Gastrocnemius medialis (tissue), 4 donors: ENCODE data around the gene KHDC1.

Experiments
- POLR2A ChIP-seq, 2 donors: fragments of 450-650 bp; IDR thresholded peaks; one replicate each; pipeline ENCODE4 v1.6.1; 2017; ENCODE audit warnings: antibody characterized with exemption in 2 of 2, mild to moderate bottlenecking in 2 of 2, moderate library complexity in 2 of 2
- TF ChIP-seq, protein P1 (sequence below), 5 experiments: fragments of 450-650 bp in 3 of 5; fragments of 200-600 bp in 2 of 5; sonication (generic) in 2 of 5; IDR thresholded peaks in 4 of 5; conservative IDR thresholded peaks in 1 of 5; 1 replicate in 4 of 5; 2 replicates in 1 of 5; pipeline ENCODE4 v1.5.1; 2016 to 2019; ENCODE audit warnings: antibody characterized with exemption in 5 of 5, mild to moderate bottlenecking in 3 of 5, moderate library complexity in 3 of 5

DNA sequence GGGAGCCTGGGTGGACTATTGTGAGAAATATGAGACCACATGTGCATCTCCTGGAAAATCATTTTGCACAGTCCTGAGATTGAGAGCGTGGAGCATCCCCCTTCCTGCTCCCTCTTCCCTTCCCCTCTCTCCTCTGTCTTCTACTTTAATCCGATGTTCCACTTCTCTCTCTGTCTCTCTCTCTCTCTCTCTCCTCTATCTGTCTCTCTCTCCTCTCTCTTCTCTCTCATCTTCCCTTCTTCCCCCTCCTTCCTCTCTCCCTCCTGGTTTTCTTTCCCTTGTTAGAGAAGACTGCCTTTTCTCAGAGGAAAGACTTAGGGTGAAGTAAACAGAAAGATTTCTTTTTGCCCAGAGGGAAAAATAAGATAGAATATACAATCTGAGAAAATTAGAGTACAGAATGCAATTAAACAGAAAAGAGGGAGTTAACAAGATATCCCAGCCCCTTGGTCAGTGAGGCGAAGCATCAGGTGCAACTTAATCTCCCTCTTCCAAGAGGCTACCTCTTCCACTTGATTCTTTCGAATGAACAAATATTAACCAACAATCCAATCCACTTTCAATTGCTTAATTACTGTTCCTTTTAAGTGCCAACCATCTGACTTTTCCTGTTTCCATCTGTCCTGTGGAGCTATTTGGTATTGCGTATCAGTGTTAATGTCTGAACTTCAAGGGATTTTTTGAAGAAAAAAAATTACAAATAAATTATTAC lies 14.6 kb downstream of the KHDC1 start:
- TF ChIP-seq, protein P1, sequence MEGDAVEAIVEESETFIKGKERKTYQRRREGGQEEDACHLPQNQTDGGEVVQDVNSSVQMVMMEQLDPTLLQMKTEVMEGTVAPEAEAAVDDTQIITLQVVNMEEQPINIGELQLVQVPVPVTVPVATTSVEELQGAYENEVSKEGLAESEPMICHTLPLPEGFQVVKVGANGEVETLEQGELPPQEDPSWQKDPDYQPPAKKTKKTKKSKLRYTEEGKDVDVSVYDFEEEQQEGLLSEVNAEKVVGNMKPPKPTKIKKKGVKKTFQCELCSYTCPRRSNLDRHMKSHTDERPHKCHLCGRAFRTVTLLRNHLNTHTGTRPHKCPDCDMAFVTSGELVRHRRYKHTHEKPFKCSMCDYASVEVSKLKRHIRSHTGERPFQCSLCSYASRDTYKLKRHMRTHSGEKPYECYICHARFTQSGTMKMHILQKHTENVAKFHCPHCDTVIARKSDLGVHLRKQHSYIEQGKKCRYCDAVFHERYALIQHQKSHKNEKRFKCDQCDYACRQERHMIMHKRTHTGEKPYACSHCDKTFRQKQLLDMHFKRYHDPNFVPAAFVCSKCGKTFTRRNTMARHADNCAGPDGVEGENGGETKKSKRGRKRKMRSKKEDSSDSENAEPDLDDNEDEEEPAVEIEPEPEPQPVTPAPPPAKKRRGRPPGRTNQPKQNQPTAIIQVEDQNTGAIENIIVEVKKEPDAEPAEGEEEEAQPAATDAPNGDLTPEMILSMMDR (IDR thresholded peaks at IDR 0.05 in 4 of 5, conservative IDR thresholded peaks at IDR 0.05 in 1 of 5), result no peak
- TF ChIP-seq POLR2A (IDR thresholded peaks at IDR 0.05), result no peak
